Activated naive CD4-positive, alpha-beta T cell treated with anti-CD3 and anti-CD28 coated beads, Interleukin-2, amount 50 U/mL, for 16 hours (primary cell): ENCODE data around the gene BZW1.
A peak's percentile ranks its signal among the peaks of the same experiment; 100 is the strongest.

Source experiments
- DNase-seq: peaks from one replicate; pipeline ENCODE4 v3.0.0-alpha.2; 2020

BZW1 gene

GRCh38 chr2:200843993-200844948 is 32.6 kb downstream of the BZW1 start:
- DNase-seq = no peak

DNA sequence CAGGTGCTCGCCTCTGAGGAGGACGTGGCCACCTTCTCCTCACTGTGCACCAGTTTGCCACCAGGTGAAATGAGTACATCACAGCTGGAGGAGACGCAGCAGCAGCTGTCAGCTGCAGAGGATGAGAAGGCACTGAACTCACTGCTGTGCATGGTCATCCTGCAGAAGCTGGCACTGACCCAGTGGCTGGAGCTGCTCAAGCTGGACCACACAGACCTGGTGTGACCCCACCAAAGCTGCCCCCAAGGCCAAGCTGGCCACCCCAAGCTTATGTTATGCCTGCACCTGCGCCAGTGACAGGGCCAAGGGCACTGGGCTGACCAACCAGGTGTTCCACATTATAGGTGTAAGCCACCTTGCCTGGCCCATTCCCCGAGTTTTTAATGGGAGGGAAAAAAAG is 33.5 kb downstream of the BZW1 start:
- no peak for DNase-seq

DNA sequence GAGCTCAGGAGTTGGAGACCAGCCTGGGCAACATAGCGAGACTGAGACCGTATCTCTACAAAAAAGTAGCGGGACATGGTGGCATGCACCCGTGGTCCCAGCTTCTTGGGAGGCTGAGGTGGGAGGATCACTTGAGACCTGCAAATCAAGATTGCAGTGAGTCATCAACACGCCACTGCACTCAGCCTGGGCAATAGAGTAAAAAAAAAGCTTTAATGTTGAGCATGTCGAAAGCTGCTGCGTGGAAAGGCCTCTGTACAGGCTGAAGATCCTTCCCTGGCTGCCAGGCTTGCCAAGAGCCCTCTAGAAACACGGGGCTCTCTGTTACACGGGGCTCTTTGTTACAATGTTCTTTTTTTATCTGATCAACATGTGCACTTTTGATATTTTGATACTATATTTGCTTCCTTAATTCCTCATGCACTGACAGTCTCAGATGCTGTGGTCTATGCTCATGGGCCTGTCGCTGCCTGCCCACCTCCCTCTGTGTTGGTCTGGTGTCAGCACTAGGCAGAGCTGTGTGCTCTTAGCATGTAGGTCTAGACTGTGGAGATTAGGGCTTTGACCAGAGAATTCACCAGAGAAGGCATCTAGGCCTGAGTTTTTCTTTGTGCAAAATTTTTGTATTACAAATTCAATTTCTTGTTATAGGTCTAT is 34.1 kb downstream of the BZW1 start:
- no peak for DNase-seq

DNA sequence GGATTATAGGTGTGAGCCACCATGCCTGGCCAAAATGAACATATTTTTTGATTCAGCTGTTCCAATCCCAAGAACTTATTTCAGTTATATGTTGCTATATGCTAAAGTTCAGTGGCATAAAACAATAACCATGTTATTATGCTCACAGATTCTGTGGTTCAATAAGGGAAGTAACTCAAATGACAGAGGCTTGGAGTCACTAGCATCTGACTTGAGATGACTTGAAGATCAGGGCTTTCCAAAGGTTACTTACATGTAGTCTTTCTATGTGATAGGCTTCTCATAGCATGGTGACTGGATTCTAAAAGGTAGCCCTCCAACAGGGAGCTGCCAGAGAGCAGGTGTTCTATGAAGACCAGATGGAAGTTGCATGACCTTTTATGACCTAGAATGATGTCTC is 35.6 kb downstream of the BZW1 start:
- no peak for DNase-seq

DNA sequence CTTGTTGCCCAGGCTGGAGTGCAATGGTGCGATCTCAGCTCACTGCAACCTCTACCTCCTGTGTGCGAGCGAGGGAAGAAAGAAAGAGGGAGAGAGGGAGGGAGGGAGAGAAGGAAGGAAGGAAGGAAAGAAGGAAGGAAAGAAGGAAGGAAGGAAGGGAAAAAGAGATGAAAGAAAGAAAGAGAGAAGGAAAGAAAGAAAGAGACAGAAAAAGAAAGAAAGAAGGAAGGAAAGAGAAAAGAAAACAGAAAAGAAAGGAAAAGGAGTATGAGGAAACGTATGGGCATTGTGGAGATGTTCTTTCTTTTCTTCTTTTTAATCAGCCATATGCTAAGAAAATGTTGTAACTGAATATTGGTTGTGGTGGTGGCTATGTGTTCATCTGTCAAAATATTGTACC is 36.2 kb downstream of the BZW1 start:
- no peak for DNase-seq

DNA sequence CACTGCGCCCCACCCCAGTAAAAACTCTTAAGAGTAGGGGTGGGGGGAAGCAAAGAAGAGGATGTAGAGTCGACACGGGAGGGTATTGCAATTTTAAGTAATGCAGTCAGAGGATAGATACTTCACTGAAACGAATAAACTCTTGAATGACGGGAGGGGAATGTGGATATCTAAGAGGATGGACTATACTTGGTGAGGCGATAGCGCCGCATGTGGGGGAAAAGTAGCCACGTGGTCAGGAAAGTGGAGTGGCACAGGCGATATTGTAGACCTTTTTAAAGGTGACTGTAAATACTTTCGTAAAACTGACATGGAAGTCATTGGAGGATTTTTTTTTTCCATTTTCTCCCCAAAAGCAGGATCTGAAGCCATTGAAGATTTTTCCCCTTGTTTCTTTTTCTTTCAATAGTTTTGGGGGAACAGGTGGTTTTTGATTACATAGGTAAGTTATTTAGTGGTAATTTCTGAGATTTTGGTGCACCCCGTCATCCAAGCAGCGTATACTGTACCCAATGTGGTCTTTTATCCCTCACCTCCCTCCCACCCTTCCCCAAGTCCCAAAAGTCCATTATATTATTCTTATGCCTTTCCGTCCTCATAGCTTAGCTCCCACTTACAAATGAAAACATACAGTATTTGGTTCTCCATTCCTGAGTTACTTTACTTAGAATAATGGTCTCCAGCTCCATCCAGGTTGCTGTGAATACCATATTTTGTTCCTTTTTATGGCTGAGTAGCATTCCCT is 39.0 kb downstream of the BZW1 start:
- no peak for DNase-seq

DNA sequence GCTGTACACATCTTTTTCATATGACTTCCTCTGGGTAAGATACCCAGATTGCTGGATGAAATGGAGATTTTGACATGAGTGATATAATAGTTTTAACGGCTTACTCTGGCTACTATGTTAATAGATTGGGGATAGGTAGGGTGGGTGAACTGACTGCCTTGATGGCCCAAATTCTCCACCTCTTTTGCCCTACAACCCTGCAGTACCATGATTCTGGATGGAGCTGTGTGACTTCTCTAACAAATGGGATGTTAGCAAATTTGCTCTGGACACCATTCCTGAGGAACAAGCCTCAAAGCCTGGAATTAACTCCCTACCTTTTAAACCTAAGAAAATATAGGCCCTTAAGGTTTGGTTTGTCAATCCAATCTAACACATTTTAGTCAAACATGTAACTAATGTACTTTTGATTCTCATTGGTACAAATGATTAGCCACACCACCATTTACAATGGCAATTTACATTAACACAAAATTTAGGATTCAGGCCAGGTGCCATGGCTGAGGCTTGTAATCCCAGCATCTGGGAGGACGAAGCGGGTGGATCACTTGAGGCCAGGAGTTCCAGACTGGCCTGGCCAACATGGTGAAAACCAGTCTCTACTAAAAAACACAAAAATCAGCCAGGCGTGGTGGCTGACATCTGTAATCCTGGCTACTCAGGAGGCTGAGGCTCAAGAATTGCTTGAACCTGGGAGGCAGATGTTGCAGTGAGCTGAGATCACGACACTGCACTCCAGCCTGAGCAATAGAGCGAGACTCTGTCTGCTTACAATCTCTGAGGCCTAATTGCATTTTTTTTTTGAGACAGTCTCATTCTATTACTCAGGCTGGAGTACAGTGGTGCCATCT is 39.9 kb downstream of the BZW1 start:
- DNase-seq = no peak

DNA sequence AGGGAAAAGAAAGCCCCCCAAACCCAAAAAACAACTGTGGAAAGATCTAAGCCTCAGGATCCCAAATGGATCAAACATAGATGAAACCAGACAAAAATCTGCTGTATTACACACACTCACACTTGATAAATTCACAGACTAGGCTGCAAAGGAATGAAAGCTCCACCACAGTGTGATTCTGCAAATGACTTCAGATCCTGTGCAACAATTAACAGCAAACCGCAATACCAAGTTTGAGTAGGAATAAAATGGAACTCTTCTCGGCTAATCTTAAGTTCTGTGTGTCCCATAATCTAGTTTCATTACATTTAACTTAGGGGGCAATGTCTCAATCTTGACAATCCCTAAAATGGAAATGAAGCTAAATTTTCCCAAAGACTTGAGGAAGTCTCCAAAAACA is 40.9 kb downstream of the BZW1 start:
- DNase-seq = no peak

DNA sequence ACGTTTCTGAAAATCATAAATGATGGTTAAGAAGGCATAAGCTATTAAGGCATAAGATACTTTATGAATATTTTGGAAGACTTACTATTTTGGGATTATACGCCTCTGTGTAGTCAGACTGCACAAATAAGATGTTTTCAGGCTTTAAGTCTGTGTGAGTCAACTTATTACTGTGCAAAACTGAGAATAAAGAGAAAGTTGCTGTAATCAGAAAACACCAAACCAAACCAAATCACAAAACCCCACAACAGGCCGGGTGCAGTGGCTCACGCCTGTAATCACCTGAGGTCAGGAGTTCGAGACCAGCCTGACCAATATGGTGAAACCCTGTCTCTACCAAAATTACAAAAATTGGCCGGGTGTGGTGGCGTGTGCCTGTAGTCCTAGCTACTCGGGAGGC is 45.1 kb downstream of the BZW1 start:
- DNase-seq = no peak

DNA sequence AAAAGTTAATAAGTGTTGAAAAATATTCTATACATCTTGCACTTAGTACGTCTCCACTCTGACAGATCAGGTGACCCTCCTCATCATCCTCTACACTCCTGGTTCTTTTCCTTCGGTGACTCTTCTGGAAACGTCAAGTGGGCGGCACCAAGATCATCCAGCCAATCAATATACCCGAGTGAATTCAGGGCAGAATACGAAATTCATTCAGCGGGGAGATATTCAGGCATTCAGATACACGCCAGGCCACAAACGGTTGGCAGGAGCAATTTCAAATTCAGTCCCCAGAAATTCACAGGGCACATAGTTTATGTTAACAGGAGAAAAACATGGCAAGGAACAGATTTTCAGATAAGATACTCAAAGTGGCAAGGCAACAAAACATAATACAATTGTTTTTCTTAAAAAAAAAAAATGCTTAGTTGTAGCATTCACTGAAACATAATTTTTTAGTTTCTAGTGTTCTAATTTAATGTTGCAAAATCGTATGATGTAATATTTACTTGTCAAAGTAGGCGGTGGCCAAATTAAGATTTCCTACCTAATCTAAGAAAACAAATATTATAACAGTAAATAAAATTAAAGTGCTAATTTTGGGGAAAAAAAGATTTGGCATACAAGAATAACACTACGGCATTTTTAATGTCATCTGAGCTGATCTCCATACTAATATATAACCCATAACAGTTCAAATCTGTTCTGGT is 48.5 kb downstream of the BZW1 start:
- no peak for DNase-seq

GRCh38 chr2:200861617-200862155 is 50.0 kb downstream of the BZW1 start:
- DNase-seq = no peak

DNA sequence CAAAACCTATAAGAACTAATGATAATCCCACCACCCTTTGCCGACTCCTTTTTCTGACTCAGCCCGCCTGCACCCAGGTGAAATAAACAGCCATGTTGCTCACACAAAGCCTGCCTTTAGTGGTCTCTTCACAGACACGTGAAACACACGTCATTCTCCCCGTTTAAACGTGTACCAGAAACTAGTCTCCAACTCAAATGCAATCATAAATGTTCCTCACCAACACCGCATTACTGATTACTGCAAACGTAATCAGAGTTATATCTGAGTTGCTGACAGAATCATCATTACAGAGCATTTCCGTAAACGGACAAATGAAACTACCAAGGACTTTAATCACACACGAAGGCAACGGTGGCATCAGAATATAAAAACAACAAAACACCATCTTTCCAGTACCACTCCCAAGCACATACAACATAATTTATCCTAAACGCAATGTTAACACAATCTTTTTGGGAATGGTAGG is 50.9 kb downstream of the BZW1 start:
- peak; percentile 64 for DNase-seq

GRCh38 chr2:200863782-200864175 is 52.1 kb downstream of the BZW1 start:
- DNase-seq = peak; percentile 22

DNA sequence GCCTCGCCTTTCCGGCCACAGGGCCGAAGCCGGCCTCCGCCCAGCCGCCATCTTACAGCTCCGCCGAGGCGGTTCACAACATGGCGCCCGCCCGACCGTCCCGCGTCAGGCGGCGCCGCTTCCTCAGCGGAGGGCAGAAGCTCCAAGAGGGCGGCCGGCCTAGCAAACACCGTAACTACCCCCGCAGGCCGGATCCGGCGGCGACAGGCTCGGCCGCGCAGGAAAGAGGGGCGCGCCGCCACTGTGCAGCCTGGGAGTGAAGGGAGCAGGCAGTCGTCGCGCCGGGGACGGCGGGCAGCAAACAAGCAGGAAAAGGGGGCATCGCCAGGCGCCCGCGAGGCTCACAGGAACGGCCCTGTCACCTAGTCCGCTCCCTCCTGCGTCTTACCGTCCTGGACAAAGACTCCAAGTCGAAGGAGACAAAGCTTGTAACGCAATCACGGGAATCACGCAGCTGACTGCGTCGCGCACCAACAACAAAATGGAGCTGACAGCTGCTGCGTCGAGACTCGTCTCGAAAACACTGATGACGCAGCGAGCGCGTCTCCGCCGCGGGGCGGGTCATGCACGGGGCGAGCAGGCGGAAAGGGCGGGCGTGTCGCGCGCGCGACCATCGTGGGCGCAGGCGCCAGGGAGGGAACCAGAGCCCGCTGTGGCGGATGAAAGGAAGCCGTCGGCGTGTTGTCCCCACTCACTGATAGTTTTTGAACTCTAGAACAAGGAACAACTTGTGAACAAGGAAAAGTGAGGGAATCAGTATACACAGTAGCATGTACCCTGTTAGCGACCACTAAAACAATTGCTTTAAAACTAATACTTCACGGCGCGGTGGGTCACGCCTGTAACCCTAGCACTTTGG is 52.7 kb downstream of the BZW1 start, which contains the start of gene CLK1:
CLK1 (minus strand) TSS at position 483 of the 859 bp plus-strand sequence. CDS start 2,796 bp downstream, outside the sequence.
- peak; percentile 98 for DNase-seq

- DNase-seq = no peak
These were observed 57.3 kb downstream of the BZW1 start for GRCh38 chr2:200869014-200869413.

- no peak for DNase-seq
These were observed 59.4 kb downstream of the BZW1 start for GRCh38 chr2:200871151-200871550.

- no peak for DNase-seq
These were observed 61.9 kb downstream of the BZW1 start for GRCh38 chr2:200873560-200873959.
